C4-2B (cell line): Measurements from ENCODE around the gene FOLR2.

ENCODE experiments used
- ZFX ChIP-seq: fragments of 450-650 bp; IDR thresholded peaks from 2 replicates; pipeline ENCODE4 v1.6.1; 2017
- TF ChIP-seq, protein P1 (sequence below): fragments of 450-650 bp; conservative IDR thresholded peaks from 2 replicates; pipeline ENCODE4 v1.5.1; 2017; ENCODE audit warnings: mild to moderate bottlenecking

DNA sequence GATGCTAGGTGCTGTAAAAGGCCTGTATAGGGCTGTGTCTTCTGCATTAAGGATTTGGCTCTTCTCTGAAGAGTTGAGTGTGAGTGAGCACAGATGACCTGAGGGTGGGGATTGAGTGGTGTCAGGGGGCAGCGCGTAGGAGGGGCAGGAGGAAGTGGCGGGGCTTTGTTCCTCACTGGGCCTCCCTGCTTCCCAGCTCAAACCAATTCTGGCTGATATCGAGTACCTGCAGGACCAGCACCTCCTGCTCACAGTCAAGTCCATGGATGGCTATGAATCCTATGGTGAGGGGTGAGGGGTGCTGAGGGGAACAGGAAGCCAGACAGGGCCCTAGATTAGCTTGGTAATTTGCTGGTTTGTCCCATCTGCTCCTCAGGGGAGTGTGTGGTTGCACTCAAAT is 18.3 kb downstream of the FOLR2 start:
- TF ChIP-seq, protein P1, sequence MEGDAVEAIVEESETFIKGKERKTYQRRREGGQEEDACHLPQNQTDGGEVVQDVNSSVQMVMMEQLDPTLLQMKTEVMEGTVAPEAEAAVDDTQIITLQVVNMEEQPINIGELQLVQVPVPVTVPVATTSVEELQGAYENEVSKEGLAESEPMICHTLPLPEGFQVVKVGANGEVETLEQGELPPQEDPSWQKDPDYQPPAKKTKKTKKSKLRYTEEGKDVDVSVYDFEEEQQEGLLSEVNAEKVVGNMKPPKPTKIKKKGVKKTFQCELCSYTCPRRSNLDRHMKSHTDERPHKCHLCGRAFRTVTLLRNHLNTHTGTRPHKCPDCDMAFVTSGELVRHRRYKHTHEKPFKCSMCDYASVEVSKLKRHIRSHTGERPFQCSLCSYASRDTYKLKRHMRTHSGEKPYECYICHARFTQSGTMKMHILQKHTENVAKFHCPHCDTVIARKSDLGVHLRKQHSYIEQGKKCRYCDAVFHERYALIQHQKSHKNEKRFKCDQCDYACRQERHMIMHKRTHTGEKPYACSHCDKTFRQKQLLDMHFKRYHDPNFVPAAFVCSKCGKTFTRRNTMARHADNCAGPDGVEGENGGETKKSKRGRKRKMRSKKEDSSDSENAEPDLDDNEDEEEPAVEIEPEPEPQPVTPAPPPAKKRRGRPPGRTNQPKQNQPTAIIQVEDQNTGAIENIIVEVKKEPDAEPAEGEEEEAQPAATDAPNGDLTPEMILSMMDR: no peak
- no peak for TF ChIP-seq ZFX
